ENCODE results near the gene CYP4A11.
"Not testable (repeated sequence)": the region's sequence is repeated elsewhere in the genome, so short reads cannot be mapped to it uniquely, and the experiment has no call there.

The CYP4A11 gene

GRCh38 chr1:46941135-46941694 lies at the start of gene CYP4A11:
Gene CYP4A11, minus strand, starts transcription at chr1:46941476. Its CDS starts 43 bp downstream, at chr1:46941433.
- DNase-seq, result no peak

GRCh38 chr1:46990541-46990940 lies 49.3 kb upstream of the CYP4A11 start:
- DNase-seq, result not testable (repeated sequence)

GRCh38 chr1:46983830-46984586 lies 42.7 kb upstream of the CYP4A11 start:
- no peak for DNase-seq

DNA sequence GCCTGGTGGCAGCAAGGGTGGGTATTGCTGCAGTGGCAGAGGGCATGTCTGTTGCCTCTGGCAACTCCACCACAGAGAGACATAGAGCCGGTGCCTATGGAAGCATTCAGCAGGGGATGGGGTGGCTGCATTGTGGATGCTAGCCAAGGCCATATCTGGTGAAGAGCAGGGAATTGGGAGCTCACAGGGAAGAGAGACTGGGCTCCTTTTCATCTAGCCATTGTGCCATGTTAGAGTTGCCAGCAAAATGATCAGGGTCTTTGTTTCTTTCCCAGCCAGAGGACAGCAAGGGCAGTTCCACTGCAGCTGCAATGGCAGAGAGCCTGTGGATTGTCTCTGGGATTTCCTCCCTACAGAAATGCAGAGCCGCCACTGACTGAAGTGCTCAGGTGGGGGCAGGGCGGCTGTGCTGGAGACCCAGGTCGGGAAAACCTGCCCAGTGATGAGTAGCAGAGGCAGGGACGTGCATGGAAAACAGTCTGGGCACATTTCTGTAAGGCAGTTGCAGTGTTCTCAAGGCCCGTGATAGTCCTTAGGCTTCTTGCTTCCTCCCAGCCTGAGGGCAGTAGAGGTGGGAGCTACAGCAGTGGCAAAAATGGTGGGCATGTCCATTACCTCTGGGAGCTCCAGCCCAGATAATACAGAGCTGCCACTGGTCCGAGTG lies 42.0 kb upstream of the CYP4A11 start:
- no peak for DNase-seq

- no peak for DNase-seq
These were observed 27.8 kb upstream of the CYP4A11 start for GRCh38 chr1:46969014-46969619.

DNA sequence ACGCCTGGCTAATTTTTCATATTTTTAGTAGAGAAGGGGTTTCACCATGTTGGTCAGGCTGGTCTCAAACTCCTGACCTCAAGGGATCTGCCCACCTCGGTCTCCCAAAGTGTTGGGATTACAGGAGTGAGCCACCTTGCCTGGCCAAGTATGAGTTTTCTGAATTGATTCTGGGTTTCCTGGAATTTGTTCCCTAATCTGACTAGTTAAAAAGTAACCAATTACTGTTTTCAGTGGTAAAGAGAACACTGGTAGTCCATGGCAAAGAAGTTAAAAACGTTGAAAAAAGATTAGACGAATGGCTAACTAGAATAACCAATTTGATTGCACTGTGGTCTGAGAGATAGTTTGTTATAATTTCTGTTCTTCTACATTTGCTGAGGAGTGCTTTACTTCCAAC lies 21.0 kb upstream of the CYP4A11 start:
- DNase-seq, result not testable (repeated sequence)

DNA sequence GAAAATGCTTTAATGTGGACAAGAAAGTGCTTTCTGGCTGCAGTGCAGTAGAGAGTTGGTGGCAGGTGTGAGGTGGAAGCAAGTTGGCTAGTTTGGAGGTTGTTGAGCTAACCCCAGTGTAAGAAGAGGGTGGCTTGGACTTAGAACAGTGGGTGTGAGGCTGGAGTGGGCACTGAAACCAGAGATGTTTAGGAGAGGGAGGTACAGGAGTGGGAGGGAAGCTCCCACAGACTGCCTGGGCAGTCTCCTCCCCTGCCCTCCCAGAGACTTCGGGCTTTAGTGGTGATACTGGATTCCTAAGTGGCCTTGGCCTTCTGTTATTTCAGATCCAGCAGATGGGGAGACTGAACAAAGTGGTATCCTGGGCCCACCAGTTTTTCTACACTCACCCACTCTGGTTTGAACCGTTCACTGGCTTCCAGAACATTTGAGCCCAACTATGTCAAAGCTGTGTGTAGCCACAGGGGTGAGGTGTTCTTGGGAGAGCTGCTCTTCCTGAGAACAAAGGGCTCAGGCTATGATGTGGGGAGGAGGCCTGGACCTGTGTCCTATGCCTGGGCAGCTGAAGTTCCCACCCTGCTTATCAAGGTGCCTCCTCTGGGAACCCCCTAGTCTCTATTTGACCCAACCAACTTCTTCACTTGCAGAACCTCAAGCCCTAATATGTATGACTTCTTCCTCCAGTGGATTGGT lies 19.9 kb upstream of the CYP4A11 start:
- no peak for DNase-seq

DNA sequence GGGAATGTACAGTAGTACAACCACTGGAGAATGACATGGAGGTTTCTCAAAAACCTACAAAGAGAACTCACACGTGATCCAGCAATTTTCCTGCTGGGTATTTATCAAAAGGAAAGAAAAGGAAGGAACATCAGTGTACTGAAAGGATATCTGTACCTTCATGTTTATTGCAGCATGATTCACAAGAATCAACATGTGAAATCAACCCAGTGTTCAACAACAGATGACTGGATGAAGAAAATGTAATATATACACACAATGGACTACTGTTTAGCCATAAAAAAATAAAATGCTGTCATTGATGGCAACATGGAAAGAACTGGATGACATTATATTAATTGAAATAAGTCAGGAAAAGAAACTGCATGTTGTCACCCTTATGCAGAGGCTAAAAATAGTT lies 19.0 kb upstream of the CYP4A11 start:
- DNase-seq, result no peak

- not testable (repeated sequence) for DNase-seq
These were observed 13.8 kb upstream of the CYP4A11 start for GRCh38 chr1:46955116-46955515.

GRCh38 chr1:46953847-46954246 lies 12.6 kb upstream of the CYP4A11 start:
- DNase-seq, result not testable (repeated sequence)

DNA sequence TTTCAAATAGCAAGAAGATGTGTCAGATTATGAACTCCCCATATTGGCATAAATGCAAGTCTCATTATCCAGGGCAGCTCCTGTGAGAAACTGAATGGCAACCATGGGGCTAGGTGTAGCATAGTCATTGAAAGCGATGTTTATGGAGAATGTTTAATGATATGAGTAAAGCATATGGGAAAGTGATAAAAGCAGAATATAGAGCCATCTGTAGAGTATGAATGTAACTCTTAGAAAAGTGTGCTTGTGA lies 8.1 kb upstream of the CYP4A11 start:
- DNase-seq, result not testable (repeated sequence)

GRCh38 chr1:46948629-46949416 lies 7.5 kb upstream of the CYP4A11 start:
- no peak for DNase-seq

DNA sequence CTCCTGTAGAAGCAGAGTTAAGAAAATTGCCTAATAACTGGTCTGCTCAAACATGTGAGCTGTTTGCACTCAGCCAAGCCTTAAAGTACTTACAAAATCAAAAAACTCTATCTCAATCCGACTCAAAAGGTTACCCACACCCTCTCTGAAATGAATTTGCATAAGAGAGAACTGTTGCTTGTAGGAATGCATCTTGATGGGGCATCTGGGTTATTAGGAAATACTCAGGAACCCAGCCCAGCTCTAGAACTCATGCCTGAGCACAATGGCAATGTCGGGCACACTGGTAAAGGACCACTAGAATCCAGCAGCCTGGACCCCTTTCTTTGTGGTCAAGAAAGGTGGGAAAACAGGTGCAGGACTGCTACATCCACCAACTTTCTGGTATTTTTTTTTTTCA lies 6.4 kb upstream of the CYP4A11 start:
- not testable (repeated sequence) for DNase-seq

- DNase-seq, result no peak
These were observed 810 bp upstream of the CYP4A11 start for GRCh38 chr1:46942086-46942485.

GRCh38 chr1:46940307-46940706 lies 969 bp downstream of the CYP4A11 start:
- no peak for DNase-seq

DNA sequence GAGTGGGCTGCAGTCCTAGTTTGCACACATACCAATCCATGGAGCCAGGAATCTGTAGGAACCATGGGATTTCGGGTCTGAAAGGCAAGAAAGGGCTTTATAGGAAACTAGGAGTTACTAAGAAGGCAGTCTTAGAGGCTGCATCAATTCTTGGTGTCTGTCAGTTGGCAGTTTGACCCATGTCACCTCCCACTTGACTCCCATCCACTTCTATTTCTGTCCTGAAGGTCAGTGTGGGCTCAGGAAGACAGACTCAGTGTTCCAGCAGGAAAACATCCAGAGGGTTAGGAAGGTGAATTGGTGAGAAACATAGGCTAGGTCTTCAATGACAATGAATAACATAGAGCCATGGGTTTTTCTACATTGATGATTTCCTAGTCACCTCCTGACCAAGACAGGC lies 4.0 kb downstream of the CYP4A11 start:
- DNase-seq, result no peak

GRCh38 chr1:46936788-46937187 lies 4.5 kb downstream of the CYP4A11 start:
- no peak for DNase-seq

GRCh38 chr1:46934852-46935251 lies 6.4 kb downstream of the CYP4A11 start:
- DNase-seq, result not testable (repeated sequence)

DNA sequence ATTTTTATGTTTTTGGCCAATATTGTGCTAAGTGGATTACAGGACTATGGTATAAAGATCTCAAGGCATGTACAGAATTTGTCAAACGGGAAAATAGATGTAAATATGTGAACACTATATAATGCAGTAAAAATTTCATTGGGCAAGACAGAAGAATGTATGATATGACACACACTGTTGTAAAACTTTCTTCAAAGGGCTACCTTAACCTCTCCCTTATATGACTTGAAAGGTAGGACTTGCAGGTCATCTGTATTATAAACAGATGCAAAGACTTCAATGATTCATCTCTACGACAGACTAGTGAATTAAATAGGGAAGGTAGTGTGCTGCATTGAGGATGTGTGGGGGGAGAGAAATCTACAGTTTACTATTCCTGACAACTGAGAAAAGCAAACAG lies 9.3 kb downstream of the CYP4A11 start:
- DNase-seq, result not testable (repeated sequence)

DNA sequence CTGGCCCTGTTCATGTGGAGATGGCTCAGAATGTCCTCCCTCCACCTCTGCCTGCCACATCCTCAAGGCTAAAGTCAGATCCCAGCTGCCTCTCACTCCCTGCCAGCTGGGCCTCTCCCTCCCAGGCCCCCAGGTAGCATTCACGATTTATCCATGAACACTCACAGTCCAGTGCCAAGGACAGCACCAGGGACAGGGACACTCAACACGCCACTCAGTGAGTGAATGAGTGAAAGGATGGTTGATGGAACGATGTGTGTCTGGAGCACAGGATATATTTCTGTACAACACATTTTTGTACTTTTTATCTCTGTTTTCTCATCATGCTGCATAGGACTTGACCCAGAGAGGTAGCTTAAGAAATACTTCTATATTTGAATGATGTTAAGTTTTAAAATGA lies 10.1 kb downstream of the CYP4A11 start:
- no peak for DNase-seq

- DNase-seq, result no peak
These were observed 13.9 kb downstream of the CYP4A11 start for GRCh38 chr1:46927249-46927835.

DNA sequence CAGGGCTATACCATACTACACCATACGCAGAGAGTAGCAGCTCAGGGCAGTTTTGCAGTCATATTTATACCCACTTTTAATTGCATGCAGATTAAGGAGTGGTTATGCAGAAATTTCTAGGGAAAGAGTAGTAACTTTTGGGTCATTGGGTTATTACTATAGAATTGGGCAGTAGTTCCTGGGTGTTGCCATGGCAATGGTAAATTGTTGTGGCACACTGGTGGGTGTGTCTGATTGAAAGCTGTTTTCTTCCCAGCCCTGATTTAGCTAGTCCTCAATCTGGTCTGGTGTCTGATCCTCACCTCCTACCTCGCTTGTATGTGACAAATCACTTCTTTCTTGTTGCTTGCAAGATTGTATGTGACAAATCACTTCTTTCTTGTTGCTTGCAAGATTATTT lies 30.5 kb downstream of the CYP4A11 start:
- DNase-seq, result no peak

All from suppressor macrophage treated with lipopolysaccharide for 4 hours (primary cell).